DMS 273 (cell line): Measurements from ENCODE around the gene RSRC1.
"Not testable (repeated sequence)": the region's sequence is repeated elsewhere in the genome, so short reads cannot be mapped to it uniquely, and the experiment has no call there.

ENCODE experiments used
- DNase-seq: peaks from one replicate; lab custom pipeline; 2025; ENCODE audit not compliant: unreplicated experiment; lab: John Stamatoyannopoulos, UW

RSRC1 gene

DNA sequence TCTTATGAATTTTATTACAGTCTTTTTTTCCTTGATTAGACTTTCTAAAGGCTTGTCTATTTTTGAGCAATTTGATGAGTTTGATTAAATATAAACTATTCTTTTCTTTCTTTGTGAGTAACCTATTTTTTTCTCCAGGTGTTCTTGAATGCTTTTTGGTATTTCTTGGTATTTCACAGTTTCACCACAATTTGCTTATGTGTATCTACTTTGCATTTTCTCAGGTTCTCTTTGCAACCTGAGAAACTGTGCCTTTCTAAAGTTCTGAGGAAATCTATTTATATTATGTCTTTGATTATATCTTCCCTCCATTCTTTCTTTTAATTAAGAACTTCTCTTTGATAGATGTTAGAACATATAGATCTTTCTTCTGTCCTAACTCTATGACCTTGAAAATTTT lies 344.0 kb downstream of the RSRC1 start:
- no peak for DNase-seq

- no peak for DNase-seq
Measured at GRCh38 chr3:158455406-158455805, 345.5 kb downstream of the RSRC1 start.

- DNase-seq = no peak
Measured at GRCh38 chr3:158456114-158456513, 346.2 kb downstream of the RSRC1 start.

GRCh38 chr3:158458464-158458863 lies 348.6 kb downstream of the RSRC1 start:
- DNase-seq = peak; percentile 44

DNA sequence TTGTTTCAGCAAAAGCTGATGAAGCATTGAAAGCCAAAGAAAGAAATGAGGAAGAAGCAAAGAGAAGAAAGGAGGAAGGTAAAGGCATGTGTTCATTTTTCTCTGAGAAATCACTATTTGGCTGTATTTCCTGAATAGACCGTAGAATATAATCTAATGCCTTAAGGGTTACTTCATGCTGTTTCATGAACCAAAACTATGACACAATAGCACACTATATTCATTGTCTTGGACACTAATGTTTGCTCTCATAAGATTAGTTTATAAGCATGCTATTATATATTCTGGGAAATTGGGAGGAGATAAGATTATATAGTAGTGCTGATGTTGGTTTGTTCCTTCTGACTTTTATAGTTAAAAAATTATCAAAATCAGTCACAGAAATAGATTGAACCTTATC lies 351.0 kb downstream of the RSRC1 start:
- DNase-seq = no peak

DNA sequence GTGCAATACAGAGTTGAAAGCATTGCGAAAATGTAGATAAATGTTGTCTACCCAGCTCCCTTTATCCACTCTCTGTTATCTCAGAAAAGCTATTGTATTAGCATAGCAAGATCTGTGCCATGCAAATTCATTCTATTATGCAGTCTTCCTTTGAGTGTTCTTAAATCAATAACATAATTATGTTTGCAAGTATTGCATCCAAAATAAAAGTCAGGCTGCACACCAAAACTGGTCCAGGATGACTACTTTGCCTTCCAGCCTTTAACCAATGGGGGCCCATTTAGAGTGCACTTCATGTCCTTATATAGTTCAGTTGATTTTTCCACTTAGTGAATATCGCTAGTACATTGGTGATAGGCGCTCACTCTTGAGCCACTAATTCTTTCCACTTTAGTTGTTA lies 353.7 kb downstream of the RSRC1 start:
- DNase-seq = no peak

DNA sequence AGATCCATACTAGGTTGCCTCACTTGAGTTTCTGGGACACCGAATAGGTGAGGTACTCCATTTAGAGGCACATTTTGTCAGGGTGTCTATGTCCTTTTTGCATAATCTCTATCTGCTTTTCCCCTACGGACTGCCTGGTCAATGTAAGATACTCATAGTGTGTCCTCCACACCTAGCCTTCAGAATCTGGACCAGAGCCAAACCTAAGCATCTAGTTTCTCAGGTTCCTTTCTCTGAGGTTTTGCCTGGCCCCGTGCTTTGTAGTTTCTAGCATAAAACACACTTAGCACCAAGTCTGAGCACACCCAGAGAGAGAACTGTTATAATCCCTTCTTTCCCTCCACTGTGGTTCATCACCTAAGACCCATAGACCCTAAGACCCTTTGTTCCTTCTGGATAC lies 355.2 kb downstream of the RSRC1 start:
- DNase-seq = peak; percentile 14

DNA sequence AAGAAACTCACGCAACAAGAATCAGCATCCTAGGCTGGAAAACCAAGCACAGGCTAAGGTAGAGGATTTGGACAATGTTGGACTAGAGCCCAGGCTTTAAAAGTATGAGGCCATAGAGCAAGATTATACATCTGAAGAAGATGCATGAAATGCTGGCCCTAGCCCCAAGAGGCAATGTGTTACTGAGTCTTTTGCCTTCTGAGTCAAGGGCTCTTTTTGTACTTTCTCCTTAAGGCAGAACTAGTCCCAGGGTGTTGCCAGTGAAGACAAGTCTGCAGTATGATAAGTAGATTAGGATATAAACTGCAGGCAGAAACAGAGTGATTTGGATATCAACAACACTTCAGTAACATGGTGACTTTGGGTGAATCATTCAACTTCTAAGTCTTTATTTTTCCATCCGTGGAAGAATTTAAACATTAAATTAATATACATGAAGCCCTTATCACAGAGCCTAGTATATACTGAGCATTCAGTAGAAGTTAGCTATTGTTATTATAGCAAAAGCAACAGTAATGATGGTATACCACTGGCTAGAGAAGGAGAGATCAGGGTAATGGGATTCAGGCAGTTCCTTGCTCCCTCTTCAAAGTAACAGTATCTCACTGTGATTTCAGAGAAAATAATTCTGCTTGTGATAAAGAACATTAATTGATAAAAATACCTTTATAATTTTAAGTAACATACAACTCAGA lies 361.2 kb downstream of the RSRC1 start:
- no peak for DNase-seq

DNA sequence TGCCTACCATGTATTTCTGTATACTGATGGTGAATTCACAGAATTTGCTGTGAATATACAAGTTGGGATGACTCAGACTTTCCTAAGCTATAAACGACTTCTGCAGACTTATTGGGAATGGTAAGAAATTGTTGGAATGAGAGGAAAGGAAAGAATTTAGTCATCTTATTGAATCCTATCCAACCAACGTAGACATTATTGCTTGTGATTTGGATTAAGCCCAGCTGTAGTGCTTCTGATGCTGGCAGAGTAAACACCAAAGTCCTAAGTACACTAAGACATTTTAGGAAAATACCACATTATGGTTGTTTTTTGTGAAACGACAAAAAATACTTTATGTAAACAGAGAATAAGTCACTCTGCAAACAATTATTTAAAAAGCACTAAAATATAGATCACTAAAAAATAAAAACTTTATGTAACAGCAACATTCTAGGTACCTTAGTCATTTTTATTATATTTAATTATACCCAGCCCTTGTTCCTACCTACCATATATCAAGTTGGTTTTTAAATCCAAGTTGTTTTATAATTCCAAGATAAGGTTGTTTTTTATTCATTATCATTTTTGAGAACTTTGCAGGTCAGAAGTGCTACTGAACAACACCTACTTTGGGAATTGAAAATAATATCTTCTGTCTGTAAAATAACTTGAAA lies 361.9 kb downstream of the RSRC1 start:
- DNase-seq = no peak

DNA sequence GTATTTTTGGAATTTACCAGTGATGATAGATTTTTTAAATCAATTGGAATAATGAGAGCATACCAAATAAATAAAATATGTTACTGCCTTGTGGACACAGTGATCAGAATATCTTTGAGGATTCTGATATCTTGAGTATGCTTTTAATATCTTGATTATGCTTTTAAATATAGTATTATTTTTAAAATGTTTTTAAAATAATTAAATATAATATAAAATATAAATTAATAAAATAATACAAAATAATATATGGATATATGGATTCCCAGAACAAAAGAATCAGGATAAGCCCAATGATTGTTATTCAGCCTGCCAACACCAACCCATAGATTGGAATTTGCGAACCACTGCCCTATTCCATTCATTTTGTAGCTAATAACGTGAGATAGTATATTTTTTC lies 369.2 kb downstream of the RSRC1 start:
- DNase-seq = no peak

- peak; percentile 32 for DNase-seq
Measured at GRCh38 chr3:158483701-158484235, 373.9 kb downstream of the RSRC1 start.

DNA sequence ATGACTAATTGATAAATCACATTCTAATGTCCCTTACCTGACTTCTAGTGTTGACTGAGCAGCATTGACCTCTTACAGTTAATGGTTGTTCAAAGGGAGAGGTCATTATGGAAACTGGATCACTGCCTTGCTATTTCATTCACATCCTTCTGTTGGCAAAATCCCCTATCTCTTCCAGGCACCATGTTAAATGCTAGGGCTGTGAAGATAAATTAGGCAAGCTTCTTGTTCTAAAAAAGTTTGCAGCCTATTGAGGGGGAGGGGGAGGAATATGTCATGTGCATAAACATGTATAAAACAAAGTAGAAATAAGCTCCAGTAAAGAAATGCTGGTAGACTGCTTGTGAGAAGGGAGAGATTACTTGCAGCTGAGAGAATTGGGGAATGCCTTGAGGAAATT lies 376.3 kb downstream of the RSRC1 start:
- peak; percentile 8 for DNase-seq

DNA sequence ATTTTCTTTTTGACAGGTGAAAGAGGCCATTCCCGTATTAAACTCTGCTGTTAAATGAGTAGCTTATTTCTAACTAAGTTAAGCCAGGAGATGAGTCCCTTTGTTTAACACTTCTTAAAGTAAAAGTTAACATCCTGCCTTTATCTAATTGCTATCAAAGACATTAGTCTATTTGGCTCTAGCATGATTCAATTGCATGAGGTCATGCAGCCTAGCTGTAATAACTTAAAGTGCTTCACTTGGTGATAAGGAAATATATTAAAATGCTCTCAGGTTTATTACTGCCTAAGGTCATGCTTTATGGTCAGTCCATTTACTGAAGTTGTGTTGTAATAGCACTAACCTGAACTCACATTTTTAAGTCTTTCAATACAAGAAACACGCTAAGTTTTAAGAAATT lies 378.8 kb downstream of the RSRC1 start:
- peak; percentile 61 for DNase-seq

- DNase-seq = peak; percentile 78
Measured at GRCh38 chr3:158489181-158489580, 379.3 kb downstream of the RSRC1 start.

- peak; percentile 28 for DNase-seq
Measured at GRCh38 chr3:158491968-158492367, 382.1 kb downstream of the RSRC1 start.

DNA sequence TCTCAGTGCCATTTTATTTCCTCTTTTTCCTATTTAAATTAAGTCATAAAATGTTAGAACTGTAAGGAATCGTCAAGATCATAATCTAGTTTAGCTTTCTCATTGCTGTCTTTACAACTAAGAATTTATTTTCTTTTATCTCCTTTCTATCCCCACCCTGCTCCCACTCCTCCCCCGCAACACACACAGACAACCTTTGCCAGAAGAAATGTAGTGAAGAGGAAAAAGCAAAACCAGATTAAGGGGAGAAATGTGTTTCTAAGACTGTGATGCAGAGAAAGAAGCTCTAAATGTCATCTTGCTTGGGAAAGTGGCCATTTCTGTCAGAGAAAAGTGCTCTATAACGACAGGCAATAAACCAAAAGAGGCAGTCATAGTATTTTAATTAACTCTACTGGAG lies 382.8 kb downstream of the RSRC1 start:
- no peak for DNase-seq

DNA sequence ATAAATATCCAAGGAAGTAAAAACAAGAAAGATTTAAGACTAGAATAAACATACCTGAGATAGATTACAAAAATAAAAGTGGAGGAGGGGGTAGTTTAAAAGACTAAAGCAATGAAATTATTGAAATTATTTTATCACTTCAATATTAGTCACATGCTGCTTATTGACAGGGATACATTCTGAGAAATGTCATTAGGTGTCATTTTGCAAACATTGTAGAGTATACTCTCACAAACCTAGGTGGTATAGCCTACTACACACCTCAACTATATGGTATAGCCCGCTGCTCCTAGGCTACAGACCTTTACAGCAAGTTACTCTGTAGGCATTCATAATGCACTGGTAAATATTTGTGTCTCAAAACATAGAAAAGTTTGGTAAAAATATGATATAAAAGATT lies 384.0 kb downstream of the RSRC1 start:
- no peak for DNase-seq

- no peak for DNase-seq
Measured at GRCh38 chr3:158494673-158495072, 384.8 kb downstream of the RSRC1 start.

- not testable (repeated sequence) for DNase-seq
Measured at GRCh38 chr3:158495398-158495902, 385.6 kb downstream of the RSRC1 start.

- no peak for DNase-seq
Measured at GRCh38 chr3:158505117-158505516, 395.2 kb downstream of the RSRC1 start.

- no peak for DNase-seq
Measured at GRCh38 chr3:158506456-158506855, 396.6 kb downstream of the RSRC1 start.

GRCh38 chr3:158508481-158508880 lies 398.6 kb downstream of the RSRC1 start:
- DNase-seq = no peak
